Peyer's patch (tissue), 4 donors: ENCODE results near the gene B4GALNT1.
"Not testable (repeated sequence)": the region's sequence is repeated elsewhere in the genome, so short reads cannot be mapped to it uniquely, and the experiment has no call there.

Experiments used
- POLR2A ChIP-seq, 2 donors: fragments of 450-650 bp; IDR thresholded peaks; one replicate each; pipeline ENCODE4 v1.5.1; 2017; ENCODE audit warnings: antibody characterized with exemption in 2 of 2, mild to moderate bottlenecking in 2 of 2, moderate library complexity in 2 of 2
- TF ChIP-seq, protein P1 (sequence below), 6 experiments: fragments of 450-650 bp in 4 of 6; fragments of 200-600 bp in 2 of 6; sonication (generic) in 1 of 6; IDR thresholded peaks; one replicate each; pipeline ENCODE4 v1.5.1; 2017 to 2019; ENCODE audit warnings: antibody characterized with exemption in 6 of 6, mild to moderate bottlenecking in 3 of 6, moderate library complexity in 1 of 6

DNA sequence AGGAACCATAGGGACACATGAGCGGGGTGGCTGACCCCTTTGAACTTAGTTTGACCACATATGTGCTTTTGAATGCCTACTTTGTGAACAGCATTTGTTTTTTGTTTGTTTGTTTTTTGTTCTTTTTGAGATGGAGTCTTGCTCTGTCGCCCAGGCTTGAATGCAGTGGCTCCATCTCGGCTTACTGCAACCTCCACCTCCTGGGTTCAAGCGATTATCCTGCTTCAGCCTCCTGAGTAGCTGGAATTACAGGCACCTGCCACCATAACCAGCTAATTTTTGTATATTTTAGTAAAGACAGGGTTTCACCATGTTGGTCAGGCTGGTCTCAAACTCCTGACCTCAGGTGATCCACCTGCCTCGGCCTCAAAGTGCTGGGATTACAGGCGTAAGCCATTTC lies 14.6 kb downstream of the B4GALNT1 start:
- TF ChIP-seq, protein P1, sequence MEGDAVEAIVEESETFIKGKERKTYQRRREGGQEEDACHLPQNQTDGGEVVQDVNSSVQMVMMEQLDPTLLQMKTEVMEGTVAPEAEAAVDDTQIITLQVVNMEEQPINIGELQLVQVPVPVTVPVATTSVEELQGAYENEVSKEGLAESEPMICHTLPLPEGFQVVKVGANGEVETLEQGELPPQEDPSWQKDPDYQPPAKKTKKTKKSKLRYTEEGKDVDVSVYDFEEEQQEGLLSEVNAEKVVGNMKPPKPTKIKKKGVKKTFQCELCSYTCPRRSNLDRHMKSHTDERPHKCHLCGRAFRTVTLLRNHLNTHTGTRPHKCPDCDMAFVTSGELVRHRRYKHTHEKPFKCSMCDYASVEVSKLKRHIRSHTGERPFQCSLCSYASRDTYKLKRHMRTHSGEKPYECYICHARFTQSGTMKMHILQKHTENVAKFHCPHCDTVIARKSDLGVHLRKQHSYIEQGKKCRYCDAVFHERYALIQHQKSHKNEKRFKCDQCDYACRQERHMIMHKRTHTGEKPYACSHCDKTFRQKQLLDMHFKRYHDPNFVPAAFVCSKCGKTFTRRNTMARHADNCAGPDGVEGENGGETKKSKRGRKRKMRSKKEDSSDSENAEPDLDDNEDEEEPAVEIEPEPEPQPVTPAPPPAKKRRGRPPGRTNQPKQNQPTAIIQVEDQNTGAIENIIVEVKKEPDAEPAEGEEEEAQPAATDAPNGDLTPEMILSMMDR (IDR thresholded peaks at IDR 0.05), result not testable (repeated sequence)
- not testable (repeated sequence) for TF ChIP-seq POLR2A (IDR thresholded peaks at IDR 0.05)
